GM12878 (cell line): ENCODE data around the gene TINCR. TPM values are rescaled to one million over a fixed set of nuclear protein-coding genes. Genes with fewer than 3 reads are reported as not detected.

Experiments
- ATAC-seq: fragments of 200-7000 bp; cut with Tn5 transposase; 3 replicates; pipeline ENCODE4 v1.9.1; 2020; ENCODE audit warnings: mild to moderate bottlenecking, moderate library complexity
- BruUV-seq: library from RNA; stranded (reverse); fragments of 400-500 nt; replicated peaks from 2 replicates; lab custom pipeline; 2021; lab: Mats Ljungman, UMichigan
- CTCF ChIA-PET: fragments of 300-600 bp; sonication (Branson Sonifier 250); formaldehyde crosslinking; extraction: SDS; loops from one replicate; lab custom pipeline; 2021; ENCODE audit warnings: inconsistent platforms; lab: Yijun Ruan, JAX
- POLR2A ChIA-PET: fragments of 350-600 bp; formaldehyde crosslinking; extraction: SDS; loops from one replicate; lab custom pipeline; 2021; ENCODE audit warnings: inconsistent platforms; lab: Charles Lee
- RAD21 ChIA-PET: fragments of 300-600 bp; sonication (Branson Sonifier 250); formaldehyde crosslinking; loops from one replicate; lab custom pipeline; 2023; ENCODE audit warnings: antibody characterized with exemption; ENCODE audit not compliant: unreplicated experiment; lab: Charles Lee
- SMC1A ChIA-PET: fragments of 300-600 bp; sonication (Branson Sonifier 250); formaldehyde crosslinking; loops from one replicate; lab custom pipeline; 2023; ENCODE audit not compliant: unreplicated experiment, uncharacterized antibody; lab: Charles Lee
- DNase-seq: peaks from one replicate; pipeline ENCODE4 v3.0.0-alpha.2; 2011; ENCODE audit warnings: low read depth, low spot score
- FAIRE-seq: peaks from 3 replicates; lab custom pipeline; 2011; peaks lifted over from hg19 to GRCh38; lab: Jason Lieb, UNC
- H2AFZ ChIP-seq: 2 replicates; pipeline ENCODE4 v1.6.0; 2011; ENCODE audit warnings: low read depth, low read length, control low read depth; ENCODE audit not compliant: control insufficient read depth
- H3K27ac ChIP-seq: 2 replicates; pipeline ENCODE4 v1.5.1; 2011; ENCODE audit warnings: control low read depth; ENCODE audit not compliant: control insufficient read depth, insufficient read depth
- H3K27me3 ChIP-seq, 2 experiments: replicated peaks in 1 of 2; 2 replicates each; pipeline versions ENCODE4 v1.6.0 to v1.6.1; 2011; ENCODE audit warnings: low read length in 1 of 2; ENCODE audit not compliant: control insufficient read depth in 2 of 2, insufficient read depth in 2 of 2
- H3K36me3 ChIP-seq, 2 experiments: 2 replicates each; pipeline ENCODE4 v1.5.1; 2011; ENCODE audit warnings: low read length in 1 of 2; ENCODE audit not compliant: control insufficient read depth in 2 of 2, insufficient read depth in 2 of 2
- H3K4me1 ChIP-seq: 2 replicates; pipeline ENCODE4 v1.6.1; 2011; ENCODE audit warnings: mild to moderate bottlenecking, low read length, moderate library complexity, mixed read lengths; ENCODE audit not compliant: control insufficient read depth, insufficient read depth
- H3K4me2 ChIP-seq: 2 replicates; pipeline ENCODE4 v1.6.0; 2011; ENCODE audit warnings: control low read depth; ENCODE audit not compliant: control insufficient read depth, insufficient read depth
- H3K4me3 ChIP-seq: fragments of 200-600 bp; sonication (generic); 2 replicates; pipeline ENCODE4 v1.5.1; 2016
- H3K79me2 ChIP-seq: 2 replicates; pipeline ENCODE4 v1.6.0; 2011; ENCODE audit warnings: low read length; ENCODE audit not compliant: control insufficient read depth, insufficient read depth
- H3K9ac ChIP-seq: 2 replicates; pipeline ENCODE4 v1.8.0; 2011; ENCODE audit warnings: low read length, control low read depth, mixed read lengths; ENCODE audit not compliant: control insufficient read depth, insufficient read depth
- H3K9me3 ChIP-seq: replicated peaks from 3 replicates; pipeline ENCODE4 v1.5.1; 2011; ENCODE audit warnings: mild to moderate bottlenecking, low read length; ENCODE audit not compliant: control insufficient read depth, insufficient read depth
- H4K20me1 ChIP-seq: 2 replicates; pipeline ENCODE4 v1.6.0; 2011; ENCODE audit not compliant: control insufficient read depth, insufficient read depth
- E4F1 ChIP-seq: fragments of 450-650 bp; IDR thresholded peaks from 2 replicates; pipeline ENCODE4 v1.6.1; 2018; ENCODE audit warnings: borderline replicate concordance, mild to moderate bottlenecking; ENCODE audit not compliant: partially characterized antibody
- HDAC2 ChIP-seq: fragments of 200-600 bp; sonication (generic); IDR thresholded peaks from 2 replicates; pipeline ENCODE4 v1.6.1; 2017
- PML ChIP-seq: IDR thresholded peaks from 2 replicates; pipeline ENCODE4 v1.6.1; 2012; ENCODE audit warnings: low read length, inconsistent platforms
- RUNX3 ChIP-seq: IDR thresholded peaks from 2 replicates; pipeline ENCODE4 v1.6.1; 2012; ENCODE audit warnings: low read length, inconsistent platforms
- TBL1XR1 ChIP-seq: IDR thresholded peaks from 2 replicates; pipeline ENCODE4 v1.6.1; 2012; ENCODE audit warnings: low read depth, low read length, improper control_type of control experiment
- USF2 ChIP-seq: IDR thresholded peaks from 2 replicates; pipeline ENCODE4 v1.6.1; 2011; ENCODE audit warnings: low read depth, low read length, improper control_type of control experiment, borderline replicate concordance
- WGBS: methylation state at CpG from one replicate; pipeline ENCODE4 v1.1.6; 2016; ENCODE audit warnings: low lambda C conversion rate; ENCODE audit not compliant: insufficient replicate concordance, insufficient coverage; ENCODE audit errors: missing lambda C conversion rate; 5-methylcytosine and 5-hydroxymethylcytosine counted together
- in situ Hi-C: fragments of 300-500 bp; cut with MboI; formaldehyde crosslinking; loops from 9 replicates; pipeline ENCODE4 v1.14.3; 2018; ENCODE audit warnings: mixed read lengths
- intact Hi-C: fragments of 100-400 bp; cut with micrococcal nuclease; formaldehyde crosslinking; loops from one replicate; pipeline ENCODE4 v1.14.2; 2022; ENCODE audit not compliant: unreplicated experiment
- polyA plus RNA-seq, 11 experiments: library from polyadenylated mRNA; depleted of rRNA in 4 of 11; unstranded in 6 of 11; stranded (reverse) in 5 of 11; fragments of >200 nt; fragmentation: Nextera tagmentation in 4 of 11; fragmentation: Illumina TruSeq in 1 of 11; extraction: Ambion mirVana in 4 of 11; extraction: Trizol in 1 of 11; gene quantifications; 1 replicate in 1 of 11; 2 replicates in 10 of 11; pipeline versions ENCODE4 v1.2.1 to v1.2.3, GENCODE V29; 2011 to 2016; ENCODE audit warnings: inconsistent platforms in 2 of 11, missing spikeins in 2 of 11, low read depth in 1 of 11
- total RNA-seq, 4 experiments: library from RNA; depleted of rRNA in 3 of 4; stranded (reverse); fragments of >200 nt in 3 of 4; fragmentation: Illumina TruSeq in 1 of 4; extraction: Trizol in 1 of 4; gene quantifications; 2 replicates each; pipeline versions ENCODE4 v1.2.1 to v1.2.3, GENCODE V29; 2013 to 2021

TINCR gene
- total and polyA plus RNA-seq, 10 of the 15 experiments (the other 5 are each of a cell fraction or from before 2014, with no cell fraction given) = 0.02 to 0.36 (median 0.06) TPM; not detected in 3

DNA sequence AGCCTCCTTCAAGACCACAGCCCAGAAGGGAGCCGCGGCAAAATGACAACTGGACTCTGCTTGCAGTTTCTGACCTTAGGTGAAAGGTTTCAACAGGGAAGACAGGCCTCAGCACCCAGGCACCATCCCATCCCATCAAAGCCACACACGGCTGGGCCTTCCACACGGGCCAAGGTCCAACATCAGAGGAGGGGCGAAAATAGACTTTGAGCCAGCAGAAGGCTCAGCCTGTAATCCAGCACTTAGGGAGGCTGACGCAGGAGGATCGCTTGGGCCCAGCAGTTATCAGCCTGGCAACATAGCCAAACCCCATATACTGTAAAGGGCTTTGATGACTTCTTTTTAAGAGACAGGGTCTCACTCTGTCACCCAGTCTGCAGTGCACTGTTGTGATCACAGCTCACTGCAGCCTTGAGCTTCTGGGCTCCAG, 26.8 kb upstream of the TINCR start:
- FAIRE-seq (no peak), DNase-seq (no peak)
- in situ Hi-C loops = no loop called here
- no peak overlapping the region for H3K4me2 ChIP-seq
- H3K4me3 ChIP-seq = no peak overlapping the region
- intact Hi-C loops = no loop called here
- TF ChIP-seq E4F1 (no peak), PML (no peak), USF2 (no peak), RUNX3 (no peak), TBL1XR1 (no peak), HDAC2 (no peak)
- TF ChIP-seq, all 136 proteins: peak for 0
- SMC1A ChIA-PET = no interaction called here
- no peaks in the 10 kb centered on the region for H3K27me3 ChIP-seq
- no peaks in the 10 kb centered on the region for H4K20me1 ChIP-seq
- RAD21 ChIA-PET = no interaction called here
- H3K27ac ChIP-seq = no peak overlapping the region
- H3K36me3 ChIP-seq = peaks cover 42 to 57% of the 10 kb centered on the region in 2 experiments
- 100% methylated on average over 7 of the region's 7 CpGs for WGBS
- H3K9ac ChIP-seq = no peak overlapping the region
- POLR2A ChIA-PET = interaction anchor here (0.9 kb wide), 1 partner anchor 9 kb away, joined by 3 read pairs; no protein-coding TSS in a partner anchor
- H2AFZ ChIP-seq = no peak overlapping the region
- no peaks in the 10 kb centered on the region for H3K4me1 ChIP-seq
- H3K9me3 ChIP-seq = no peaks in the 10 kb centered on the region
- BruUV-seq = no TSS peak
- no peak for ATAC-seq
- no peaks in the 10 kb centered on the region for H3K79me2 ChIP-seq
- CTCF ChIA-PET = interaction anchor here (0.8 kb wide), 1 partner anchor 10 kb away, joined by 4 read pairs; no protein-coding TSS in a partner anchor
